ENCODE measurements around the gene ZGRF1. TPM values are rescaled to one million over a fixed set of nuclear protein-coding genes. Genes with fewer than 3 reads are reported as not detected.

Gene ZGRF1
- polyA plus RNA-seq, 3 donors: 0.74 to 0.94 (median 0.79) TPM

GRCh38 chr4:112521123-112522023, 115.3 kb downstream of the ZGRF1 start:
- H3K27ac ChIP-seq (ENCODE audit: low read depth, low read length): no peak overlapping the region
- WGBS, 3 donors: 6 to 10% (median 9%) methylated on average over 30 of the region's 30 CpGs

GRCh38 chr4:112520598-112521122, 116.0 kb downstream of the ZGRF1 start:
- H3K27ac ChIP-seq (ENCODE audit: low read depth, low read length): no peak overlapping the region
- 3 to 6% (median 4%) methylated on average over 25 of the region's 25 CpGs for WGBS, 3 donors

- no peak overlapping the region for H3K27ac ChIP-seq (ENCODE audit: low read depth, low read length)
- WGBS, 3 donors: 7 to 9% (median 9%) methylated on average over 21 of the region's 21 CpGs
Measured at GRCh38 chr4:112519689-112520597, 116.8 kb downstream of the ZGRF1 start.

GRCh38 chr4:112518675-112519074, 118.0 kb downstream of the ZGRF1 start:
- H3K27ac ChIP-seq (ENCODE audit: low read depth, low read length): no peak overlapping the region

GRCh38 chr4:112517911-112518310, 118.8 kb downstream of the ZGRF1 start:
- H3K27ac ChIP-seq (ENCODE audit: low read depth, low read length): no peak overlapping the region
- WGBS, 3 donors: 18 to 28% (median 28%) methylated on average over 3 of the region's 3 CpGs

- WGBS, 3 donors: 3 to 4% (median 3%) methylated on average over 18 to 20 of the region's 20 CpGs
- no peak overlapping the region for H3K27ac ChIP-seq (ENCODE audit: low read depth, low read length)
Measured at GRCh38 chr4:112517067-112517634, 119.6 kb downstream of the ZGRF1 start.

GRCh38 chr4:112516471-112517066, 120.1 kb downstream of the ZGRF1 start:
- 1% methylated on average over 54 to 55 of the region's 55 CpGs for WGBS, 3 donors
- H3K27ac ChIP-seq (ENCODE audit: low read depth, low read length): no peak overlapping the region

- no peak within 1 kb of the TSS for H3K27ac ChIP-seq (ENCODE audit: low read depth, low read length)
- 2% methylated on average over 12 to 15 of the region's 15 CpGs for WGBS, 3 donors
Measured at GRCh38 chr4:112516066-112516470, 120.6 kb downstream of the ZGRF1 start, which contains the start of gene NEUROG2. Gene NEUROG2, minus strand, starts transcription at chr4:112516180. Its CDS starts 705 bp downstream, at chr4:112515475.

- WGBS, 3 donors: 0 to 1% (median 1%) methylated on average over 90 to 96 of the region's 96 CpGs
- H3K27ac ChIP-seq (ENCODE audit: low read depth, low read length): no peak overlapping the region
Measured at GRCh38 chr4:112515198-112516065, 121.3 kb downstream of the ZGRF1 start.

- H3K27ac ChIP-seq (ENCODE audit: low read depth, low read length): no peak overlapping the region
- 2% methylated on average over 47 to 52 of the region's 52 CpGs for WGBS, 3 donors
Measured at GRCh38 chr4:112514647-112515197, 122.0 kb downstream of the ZGRF1 start.

GRCh38 chr4:112513971-112514646, 122.6 kb downstream of the ZGRF1 start:
- WGBS, 3 donors: 3 to 6% (median 5%) methylated on average over 15 of the region's 15 CpGs
- no peak overlapping the region for H3K27ac ChIP-seq (ENCODE audit: low read depth, low read length)

- H3K27ac ChIP-seq (ENCODE audit: low read depth, low read length): no peak overlapping the region
Measured at GRCh38 chr4:112511803-112512118, 124.9 kb downstream of the ZGRF1 start.

GRCh38 chr4:112511093-112511802, 125.5 kb downstream of the ZGRF1 start:
- WGBS, 3 donors: 16 to 17% (median 16%) methylated on average over 40 of the region's 40 CpGs
- H3K27ac ChIP-seq (ENCODE audit: low read depth, low read length): no peak overlapping the region

More at GRCh38 chr4:112511803-112512118, 124.9 kb downstream of the ZGRF1 start:
- WGBS, 3 donors: 54 to 59% (median 58%) methylated on average over 4 of the region's 4 CpGs

- 5 to 7% (median 6%) methylated on average over 34 of the region's 34 CpGs for WGBS, 3 donors
Measured at GRCh38 chr4:112510291-112511092, 126.2 kb downstream of the ZGRF1 start.

More at GRCh38 chr4:112510291-112511092, 126.2 kb downstream of the ZGRF1 start:
- H3K27ac ChIP-seq (ENCODE audit: low read depth, low read length): no peak overlapping the region
